PC-3 (cell line): ENCODE measurements around the gene BCL7C.

Source experiments
- CTCF ChIP-seq: fragments of 300-600 bp; sonication (generic); conservative IDR thresholded peaks from 2 replicates; pipeline ENCODE4 v1.5.1; 2017; ENCODE audit warnings: antibody characterized with exemption, low read depth, mild to moderate bottlenecking, low read length
- EZH2 ChIP-seq: fragments of 300-600 bp; sonication (generic); IDR thresholded peaks from one replicate; pipeline ENCODE4 v1.6.1; 2017; ENCODE audit warnings: antibody characterized with exemption, mild to moderate bottlenecking, low read length; ENCODE audit not compliant: unreplicated experiment
- EZH2phosphoT487 ChIP-seq: fragments of 300-600 bp; sonication (generic); IDR thresholded peaks from 2 replicates; pipeline ENCODE4 v1.6.1; 2018; ENCODE audit warnings: mild to moderate bottlenecking, antibody characterized with exemption, low read length, borderline replicate concordance

DNA sequence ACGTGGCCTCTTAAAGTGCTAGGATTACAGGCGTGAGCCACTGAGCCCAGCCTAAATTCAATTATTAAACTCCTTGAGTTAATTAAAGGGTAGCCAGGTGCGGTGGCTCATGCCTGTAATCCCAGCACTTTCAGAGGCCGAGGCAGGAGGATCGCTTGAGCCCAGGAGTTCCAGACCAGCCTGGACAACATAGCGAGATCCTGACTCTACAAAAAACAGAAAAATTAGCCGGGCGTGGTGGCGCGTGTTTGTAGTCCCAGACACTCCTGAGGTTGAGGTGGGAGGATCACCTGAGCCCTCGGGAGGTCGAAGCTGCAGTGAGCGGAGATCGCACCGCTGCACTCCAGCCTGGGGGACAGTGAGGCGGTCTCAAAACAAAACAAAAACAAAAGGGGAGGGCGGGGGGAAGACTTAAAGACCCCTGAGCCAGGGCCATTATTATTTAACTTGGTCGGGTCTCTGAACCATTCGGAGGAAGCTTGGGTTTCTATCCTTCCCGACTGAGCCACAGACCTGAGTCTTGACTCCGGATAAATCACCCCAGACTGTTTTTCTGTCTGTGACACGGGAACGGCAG, 19.5 kb downstream of the BCL7C start:
- no peak for TF ChIP-seq CTCF
- TF ChIP-seq EZH2phosphoT487, result no peak
- TF ChIP-seq EZH2, result no peak
